H1 (cell line): ENCODE measurements around the gene UBE4B. TPM values are rescaled to one million over a fixed set of nuclear protein-coding genes. Genes with fewer than 3 reads are reported as not detected.

Experiments
- CEBPB ChIP-seq: IDR thresholded peaks from 2 replicates; pipeline ENCODE4 v1.6.1; 2012; ENCODE audit warnings: low read depth, low read length
- CHD1 ChIP-seq: IDR thresholded peaks from 2 replicates; pipeline ENCODE4 v1.6.1; 2012; ENCODE audit warnings: low read depth, low read length, improper control_type of control experiment
- EZH2 ChIP-seq: fragments of 200-600 bp; sonication (generic); IDR thresholded peaks from 2 replicates; pipeline ENCODE4 v1.7.1; 2012; ENCODE audit warnings: low read depth, mild to moderate bottlenecking, moderate library complexity, low read length, inconsistent platforms; ENCODE audit not compliant: severe bottlenecking
- GTF2F1 ChIP-seq: IDR thresholded peaks from 2 replicates; pipeline ENCODE4 v1.6.1; 2012; ENCODE audit warnings: low read depth, low read length, improper control_type of control experiment, borderline replicate concordance
- KDM1A ChIP-seq: fragments of 200-600, 300-600 bp; sonication (generic); IDR thresholded peaks from 2 replicates; pipeline ENCODE4 v1.7.1; 2016; ENCODE audit warnings: mild to moderate bottlenecking, low read length, borderline replicate concordance
- SP1 ChIP-seq: IDR thresholded peaks from 2 replicates; pipeline ENCODE4 v1.6.1; 2011; ENCODE audit warnings: low read depth, low read length
- SP2 ChIP-seq: IDR thresholded peaks from 2 replicates; pipeline ENCODE4 v1.6.1; 2012; ENCODE audit warnings: mild to moderate bottlenecking, low read length, inconsistent platforms
- ZNF274 ChIP-seq: IDR thresholded peaks from 2 replicates; pipeline ENCODE4 v1.7.0; 2012; ENCODE audit warnings: low read length, borderline replicate concordance; ENCODE audit errors: extremely low read depth
- polyA plus RNA-seq, 7 experiments: library from polyadenylated mRNA; depleted of rRNA in 3 of 7; stranded (reverse) in 5 of 7; unstranded in 2 of 7; fragments of >200 nt in 5 of 7; fragments of 200-250 nt in 2 of 7; gene quantifications; 1 replicate in 5 of 7; 2 replicates in 1 of 7; 4 replicates in 1 of 7; pipeline versions ENCODE4 v1.2.1 to v1.2.3, GENCODE V29; 2011 to 2013; ENCODE audit warnings: missing spikeins in 2 of 7, mixed read lengths in 2 of 7
- total RNA-seq: library from RNA; stranded (reverse); fragmentation: NEBNext Ultra II Directional; extraction: Animal tissue kit (Norgen Biotek cat#: 25700); gene quantifications from 2 replicates; pipeline ENCODE4 v1.2.1, GENCODE V29; 2021
- TF ChIP-seq, protein P1 (sequence below): fragments of 300-600 bp; sonication (generic); IDR thresholded peaks from 2 replicates; pipeline ENCODE4 v1.7.1; 2012; ENCODE audit warnings: low read length, moderate library complexity, mild to moderate bottlenecking, inconsistent platforms; ENCODE audit not compliant: insufficient replicate concordance
- TF ChIP-seq, protein P2 (sequence below): IDR thresholded peaks from 2 replicates; pipeline ENCODE4 v1.6.1; 2012; ENCODE audit warnings: inconsistent platforms

Gene UBE4B
- total and polyA plus RNA-seq, 2 of the 8 experiments (the other 6 are each of a cell fraction or from before 2014, with no cell fraction given) = 24.5 to 90.1 TPM

DNA sequence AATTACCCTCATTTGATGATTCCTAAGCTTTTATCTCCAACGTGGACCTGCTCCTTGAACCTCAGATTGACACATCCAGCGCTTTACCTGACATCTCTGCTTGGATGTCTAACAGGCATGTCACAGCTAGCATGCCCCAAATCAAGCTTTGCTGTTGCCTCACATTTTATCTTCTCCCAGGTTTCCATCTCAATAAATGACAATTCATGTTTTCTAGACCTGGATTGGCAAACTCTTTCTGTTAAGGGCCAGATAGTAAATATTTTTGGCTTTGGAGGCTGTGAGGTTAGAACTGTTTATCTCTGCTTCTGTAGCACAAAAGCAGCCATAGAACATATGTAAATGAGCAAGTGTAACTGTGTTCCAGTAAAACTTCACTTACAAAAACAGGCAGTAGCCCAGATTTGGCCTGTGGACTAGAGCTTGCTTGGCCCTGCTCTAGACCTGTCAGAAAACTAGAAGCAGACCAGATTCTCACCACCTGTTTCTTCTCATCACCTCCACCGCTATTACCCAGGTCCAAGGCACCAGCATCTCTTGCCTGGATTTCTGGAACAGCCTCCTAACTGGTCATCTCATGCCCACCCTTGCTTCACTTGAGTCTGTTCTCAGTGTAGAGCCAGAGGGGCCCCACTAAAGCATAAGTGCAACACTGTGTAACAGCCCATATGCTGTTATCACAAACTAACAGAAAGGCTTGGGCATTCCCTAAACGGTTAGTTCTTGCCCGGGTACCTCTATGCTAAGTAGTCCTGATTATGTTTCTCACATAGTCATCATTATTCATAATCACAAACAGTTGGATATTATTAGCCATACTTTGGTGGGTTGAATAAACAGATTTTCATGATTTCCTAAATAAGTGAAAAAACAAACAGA lies 42.3 kb downstream of the UBE4B start (continued):
- TF ChIP-seq, protein P1, sequence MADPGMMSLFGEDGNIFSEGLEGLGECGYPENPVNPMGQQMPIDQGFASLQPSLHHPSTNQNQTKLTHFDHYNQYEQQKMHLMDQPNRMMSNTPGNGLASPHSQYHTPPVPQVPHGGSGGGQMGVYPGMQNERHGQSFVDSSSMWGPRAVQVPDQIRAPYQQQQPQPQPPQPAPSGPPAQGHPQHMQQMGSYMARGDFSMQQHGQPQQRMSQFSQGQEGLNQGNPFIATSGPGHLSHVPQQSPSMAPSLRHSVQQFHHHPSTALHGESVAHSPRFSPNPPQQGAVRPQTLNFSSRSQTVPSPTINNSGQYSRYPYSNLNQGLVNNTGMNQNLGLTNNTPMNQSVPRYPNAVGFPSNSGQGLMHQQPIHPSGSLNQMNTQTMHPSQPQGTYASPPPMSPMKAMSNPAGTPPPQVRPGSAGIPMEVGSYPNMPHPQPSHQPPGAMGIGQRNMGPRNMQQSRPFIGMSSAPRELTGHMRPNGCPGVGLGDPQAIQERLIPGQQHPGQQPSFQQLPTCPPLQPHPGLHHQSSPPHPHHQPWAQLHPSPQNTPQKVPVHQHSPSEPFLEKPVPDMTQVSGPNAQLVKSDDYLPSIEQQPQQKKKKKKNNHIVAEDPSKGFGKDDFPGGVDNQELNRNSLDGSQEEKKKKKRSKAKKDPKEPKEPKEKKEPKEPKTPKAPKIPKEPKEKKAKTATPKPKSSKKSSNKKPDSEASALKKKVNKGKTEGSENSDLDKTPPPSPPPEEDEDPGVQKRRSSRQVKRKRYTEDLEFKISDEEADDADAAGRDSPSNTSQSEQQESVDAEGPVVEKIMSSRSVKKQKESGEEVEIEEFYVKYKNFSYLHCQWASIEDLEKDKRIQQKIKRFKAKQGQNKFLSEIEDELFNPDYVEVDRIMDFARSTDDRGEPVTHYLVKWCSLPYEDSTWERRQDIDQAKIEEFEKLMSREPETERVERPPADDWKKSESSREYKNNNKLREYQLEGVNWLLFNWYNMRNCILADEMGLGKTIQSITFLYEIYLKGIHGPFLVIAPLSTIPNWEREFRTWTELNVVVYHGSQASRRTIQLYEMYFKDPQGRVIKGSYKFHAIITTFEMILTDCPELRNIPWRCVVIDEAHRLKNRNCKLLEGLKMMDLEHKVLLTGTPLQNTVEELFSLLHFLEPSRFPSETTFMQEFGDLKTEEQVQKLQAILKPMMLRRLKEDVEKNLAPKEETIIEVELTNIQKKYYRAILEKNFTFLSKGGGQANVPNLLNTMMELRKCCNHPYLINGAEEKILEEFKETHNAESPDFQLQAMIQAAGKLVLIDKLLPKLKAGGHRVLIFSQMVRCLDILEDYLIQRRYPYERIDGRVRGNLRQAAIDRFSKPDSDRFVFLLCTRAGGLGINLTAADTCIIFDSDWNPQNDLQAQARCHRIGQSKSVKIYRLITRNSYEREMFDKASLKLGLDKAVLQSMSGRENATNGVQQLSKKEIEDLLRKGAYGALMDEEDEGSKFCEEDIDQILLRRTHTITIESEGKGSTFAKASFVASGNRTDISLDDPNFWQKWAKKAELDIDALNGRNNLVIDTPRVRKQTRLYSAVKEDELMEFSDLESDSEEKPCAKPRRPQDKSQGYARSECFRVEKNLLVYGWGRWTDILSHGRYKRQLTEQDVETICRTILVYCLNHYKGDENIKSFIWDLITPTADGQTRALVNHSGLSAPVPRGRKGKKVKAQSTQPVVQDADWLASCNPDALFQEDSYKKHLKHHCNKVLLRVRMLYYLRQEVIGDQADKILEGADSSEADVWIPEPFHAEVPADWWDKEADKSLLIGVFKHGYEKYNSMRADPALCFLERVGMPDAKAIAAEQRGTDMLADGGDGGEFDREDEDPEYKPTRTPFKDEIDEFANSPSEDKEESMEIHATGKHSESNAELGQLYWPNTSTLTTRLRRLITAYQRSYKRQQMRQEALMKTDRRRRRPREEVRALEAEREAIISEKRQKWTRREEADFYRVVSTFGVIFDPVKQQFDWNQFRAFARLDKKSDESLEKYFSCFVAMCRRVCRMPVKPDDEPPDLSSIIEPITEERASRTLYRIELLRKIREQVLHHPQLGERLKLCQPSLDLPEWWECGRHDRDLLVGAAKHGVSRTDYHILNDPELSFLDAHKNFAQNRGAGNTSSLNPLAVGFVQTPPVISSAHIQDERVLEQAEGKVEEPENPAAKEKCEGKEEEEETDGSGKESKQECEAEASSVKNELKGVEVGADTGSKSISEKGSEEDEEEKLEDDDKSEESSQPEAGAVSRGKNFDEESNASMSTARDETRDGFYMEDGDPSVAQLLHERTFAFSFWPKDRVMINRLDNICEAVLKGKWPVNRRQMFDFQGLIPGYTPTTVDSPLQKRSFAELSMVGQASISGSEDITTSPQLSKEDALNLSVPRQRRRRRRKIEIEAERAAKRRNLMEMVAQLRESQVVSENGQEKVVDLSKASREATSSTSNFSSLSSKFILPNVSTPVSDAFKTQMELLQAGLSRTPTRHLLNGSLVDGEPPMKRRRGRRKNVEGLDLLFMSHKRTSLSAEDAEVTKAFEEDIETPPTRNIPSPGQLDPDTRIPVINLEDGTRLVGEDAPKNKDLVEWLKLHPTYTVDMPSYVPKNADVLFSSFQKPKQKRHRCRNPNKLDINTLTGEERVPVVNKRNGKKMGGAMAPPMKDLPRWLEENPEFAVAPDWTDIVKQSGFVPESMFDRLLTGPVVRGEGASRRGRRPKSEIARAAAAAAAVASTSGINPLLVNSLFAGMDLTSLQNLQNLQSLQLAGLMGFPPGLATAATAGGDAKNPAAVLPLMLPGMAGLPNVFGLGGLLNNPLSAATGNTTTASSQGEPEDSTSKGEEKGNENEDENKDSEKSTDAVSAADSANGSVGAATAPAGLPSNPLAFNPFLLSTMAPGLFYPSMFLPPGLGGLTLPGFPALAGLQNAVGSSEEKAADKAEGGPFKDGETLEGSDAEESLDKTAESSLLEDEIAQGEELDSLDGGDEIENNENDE = no peak
- no peak for TF ChIP-seq EZH2
- TF ChIP-seq, protein P2, sequence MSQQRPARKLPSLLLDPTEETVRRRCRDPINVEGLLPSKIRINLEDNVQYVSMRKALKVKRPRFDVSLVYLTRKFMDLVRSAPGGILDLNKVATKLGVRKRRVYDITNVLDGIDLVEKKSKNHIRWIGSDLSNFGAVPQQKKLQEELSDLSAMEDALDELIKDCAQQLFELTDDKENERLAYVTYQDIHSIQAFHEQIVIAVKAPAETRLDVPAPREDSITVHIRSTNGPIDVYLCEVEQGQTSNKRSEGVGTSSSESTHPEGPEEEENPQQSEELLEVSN = no peak
- no peak for TF ChIP-seq CHD1
- no peak for TF ChIP-seq KDM1A
- TF ChIP-seq GTF2F1 = no peak
- TF ChIP-seq SP1 = no peak
- TF ChIP-seq ZNF274 = no peak
- TF ChIP-seq SP2 = no peak
- TF ChIP-seq CEBPB = no peak
